Testis (tissue), 2 donors: ENCODE results near the gene PRKAR1A.

Experiments
- POLR2A ChIP-seq: fragments of 450-650 bp; IDR thresholded peaks from one replicate; pipeline ENCODE4 v1.6.1; 2017; ENCODE audit warnings: antibody characterized with exemption, mild to moderate bottlenecking, moderate library complexity
- TF ChIP-seq, protein P1 (sequence below), 3 experiments: fragments of 450-650 bp in 2 of 3; fragments of 200-600 bp in 1 of 3; sonication (generic) in 1 of 3; IDR thresholded peaks; one replicate each; pipeline ENCODE4 v1.5.1; 2016 to 2019; ENCODE audit warnings: antibody characterized with exemption in 3 of 3, mild to moderate bottlenecking in 2 of 3, moderate library complexity in 1 of 3

DNA sequence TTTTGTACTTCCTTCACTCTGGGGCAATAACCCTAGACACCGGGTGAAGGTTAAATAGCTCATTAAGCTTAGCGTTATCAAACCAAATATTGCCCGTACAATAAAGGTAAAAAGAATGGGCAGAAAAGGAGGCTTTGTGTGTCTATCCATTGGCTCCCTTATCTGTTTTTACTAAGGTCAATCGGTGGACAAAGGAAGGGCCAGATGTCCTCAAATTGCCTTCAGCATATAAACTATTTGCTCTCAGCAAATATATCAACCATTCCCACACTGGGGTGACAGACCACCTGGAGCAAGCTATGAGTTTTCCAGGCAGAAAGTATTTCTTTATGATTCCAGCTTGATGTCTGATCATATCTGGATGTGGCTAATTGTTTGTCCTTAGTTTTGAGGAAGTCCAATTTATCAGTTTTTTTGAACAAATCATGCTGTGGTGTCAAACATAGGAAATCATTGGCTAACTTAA lies 29.6 kb upstream of the PRKAR1A start:
- TF ChIP-seq POLR2A: no peak
- TF ChIP-seq, protein P1, sequence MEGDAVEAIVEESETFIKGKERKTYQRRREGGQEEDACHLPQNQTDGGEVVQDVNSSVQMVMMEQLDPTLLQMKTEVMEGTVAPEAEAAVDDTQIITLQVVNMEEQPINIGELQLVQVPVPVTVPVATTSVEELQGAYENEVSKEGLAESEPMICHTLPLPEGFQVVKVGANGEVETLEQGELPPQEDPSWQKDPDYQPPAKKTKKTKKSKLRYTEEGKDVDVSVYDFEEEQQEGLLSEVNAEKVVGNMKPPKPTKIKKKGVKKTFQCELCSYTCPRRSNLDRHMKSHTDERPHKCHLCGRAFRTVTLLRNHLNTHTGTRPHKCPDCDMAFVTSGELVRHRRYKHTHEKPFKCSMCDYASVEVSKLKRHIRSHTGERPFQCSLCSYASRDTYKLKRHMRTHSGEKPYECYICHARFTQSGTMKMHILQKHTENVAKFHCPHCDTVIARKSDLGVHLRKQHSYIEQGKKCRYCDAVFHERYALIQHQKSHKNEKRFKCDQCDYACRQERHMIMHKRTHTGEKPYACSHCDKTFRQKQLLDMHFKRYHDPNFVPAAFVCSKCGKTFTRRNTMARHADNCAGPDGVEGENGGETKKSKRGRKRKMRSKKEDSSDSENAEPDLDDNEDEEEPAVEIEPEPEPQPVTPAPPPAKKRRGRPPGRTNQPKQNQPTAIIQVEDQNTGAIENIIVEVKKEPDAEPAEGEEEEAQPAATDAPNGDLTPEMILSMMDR (IDR thresholded peaks at IDR 0.05): no peak
